Erythroblast (primary cell): ENCODE data around the gene GNAO1.
"Not testable (repeated sequence)": the region's sequence is repeated elsewhere in the genome, so short reads cannot be mapped to it uniquely, and the experiment has no call there.

Experiments
- GATA1 ChIP-seq: IDR thresholded peaks from 2 replicates; pipeline ENCODE4 v1.6.1; 2011; ENCODE audit warnings: low read depth, mild to moderate bottlenecking, control low read depth, low read length, moderate library complexity
- POLR2A ChIP-seq: IDR thresholded peaks from 2 replicates; pipeline ENCODE4 v1.6.1; 2011; ENCODE audit warnings: mild to moderate bottlenecking, low read length

- not testable (repeated sequence) for TF ChIP-seq POLR2A, GATA1
Observed at GRCh38 chr16:56379044-56379443, 187.8 kb downstream of the GNAO1 start.
